ENCODE results near the gene DENND1B. TPM values are rescaled to one million over a fixed set of nuclear protein-coding genes. Genes with fewer than 3 reads are reported as not detected.

The DENND1B gene
- polyA plus RNA-seq, 1 donor from 2014 or later = 12.4 TPM

- Histone ChIP-seq H4K20me1 (ENCODE audit: insufficient read depth) (no peaks in the 10 kb centered on the region), H2AFZ (ENCODE audit: low read depth, low read length) (no peak overlapping the region), H3K79me2 (replicated peaks; ENCODE audit: insufficient read depth, low read length) (no peaks in the 10 kb centered on the region), H3K27ac (ENCODE audit: low read length) (no peak overlapping the region), H3K9ac (ENCODE audit: low read length) (no peak overlapping the region), H3K4me3 (ENCODE audit: low read length) (no peak overlapping the region), H3K9me3 (ENCODE audit: low read length) (no peaks in the 10 kb centered on the region), H3F3A (ENCODE audit: insufficient read depth, low read length, poor library complexity, severe bottlenecking) (no peaks in the 10 kb centered on the region), H3K36me3 (ENCODE audit: insufficient read depth, low read length) (no peaks in the 10 kb centered on the region), H3K27me3 (ENCODE audit: insufficient read depth, low read depth, low read length) (no peaks in the 10 kb centered on the region), H3K4me2 (ENCODE audit: low read length) (no peak overlapping the region), H3K9me2 (ENCODE audit: insufficient read depth, low read length) (no peaks in the 10 kb centered on the region)
- no peak for TF ChIP-seq EP300 (conservative IDR thresholded peaks at IDR 0.05; ENCODE audit: poor library complexity, severe bottlenecking)
- no peak for TF ChIP-seq MXI1 (conservative IDR thresholded peaks at IDR 0.05; ENCODE audit: poor library complexity, severe bottlenecking)
- TF ChIP-seq POLR2AphosphoS5 (IDR thresholded peaks at IDR 0.05) = no peak
- no peak for TF ChIP-seq CTCF (IDR thresholded peaks at IDR 0.05; ENCODE audit: poor library complexity, severe bottlenecking)
- TF ChIP-seq TAF1 (IDR thresholded peaks at IDR 0.05; ENCODE audit: low read depth) = no peak
- no peak for TF ChIP-seq EZH2 (IDR thresholded peaks at IDR 0.05; ENCODE audit: borderline replicate concordance, insufficient read depth, low read length, poor library complexity, severe bottlenecking)
- no peak for TF ChIP-seq RAD21 (conservative IDR thresholded peaks at IDR 0.05)
- TF ChIP-seq REST (IDR thresholded peaks at IDR 0.05; ENCODE audit: borderline replicate concordance) = no peak
- TF ChIP-seq SMC3 (conservative IDR thresholded peaks at IDR 0.05; ENCODE audit: poor library complexity) = no peak
Measured at GRCh38 chr1:197464044-197464443, 311.2 kb downstream of the DENND1B start.

DNA sequence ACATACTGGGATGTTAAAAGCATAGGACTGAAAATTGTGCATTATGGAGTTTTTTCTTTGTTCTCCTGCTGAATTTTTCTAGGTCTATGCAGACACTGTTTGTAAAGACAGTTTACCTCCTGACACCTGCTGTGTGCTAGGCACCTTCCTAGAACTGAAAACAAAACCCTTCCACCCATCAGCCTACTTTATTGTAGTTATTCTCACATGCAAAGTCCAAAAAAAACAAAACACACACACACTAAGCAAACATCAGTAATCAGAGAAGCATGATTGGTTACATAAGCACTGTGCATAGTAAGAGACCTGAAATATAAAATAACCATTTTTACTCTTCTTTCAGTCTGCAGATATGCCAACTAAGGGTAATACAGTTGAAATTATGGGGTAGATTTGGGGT is 312.1 kb downstream of the DENND1B start:
- no peak overlapping the region for H2AFZ ChIP-seq (ENCODE audit: low read depth, low read length)
- H3K4me2 ChIP-seq (ENCODE audit: low read length) = no peak overlapping the region
- no peak overlapping the region for H3K4me3 ChIP-seq (ENCODE audit: low read length)
- H3K9ac ChIP-seq (ENCODE audit: low read length) = no peak overlapping the region
- no peaks in the 10 kb centered on the region for H3K9me2 ChIP-seq (ENCODE audit: insufficient read depth, low read length)
- no peak for TF ChIP-seq TAF1 (IDR thresholded peaks at IDR 0.05; ENCODE audit: low read depth)
- no peak for TF ChIP-seq SMC3 (conservative IDR thresholded peaks at IDR 0.05; ENCODE audit: poor library complexity)
- TF ChIP-seq EZH2 (IDR thresholded peaks at IDR 0.05; ENCODE audit: borderline replicate concordance, insufficient read depth, low read length, poor library complexity, severe bottlenecking) = no peak
- TF ChIP-seq EP300 (conservative IDR thresholded peaks at IDR 0.05; ENCODE audit: poor library complexity, severe bottlenecking) = no peak
- TF ChIP-seq MXI1 (conservative IDR thresholded peaks at IDR 0.05; ENCODE audit: poor library complexity, severe bottlenecking) = no peak
- no peak for TF ChIP-seq REST (IDR thresholded peaks at IDR 0.05; ENCODE audit: borderline replicate concordance)
- no peak for TF ChIP-seq CTCF (IDR thresholded peaks at IDR 0.05; ENCODE audit: poor library complexity, severe bottlenecking)
- no peak for TF ChIP-seq RAD21 (conservative IDR thresholded peaks at IDR 0.05)
- TF ChIP-seq POLR2AphosphoS5 (IDR thresholded peaks at IDR 0.05) = no peak
- no peaks in the 10 kb centered on the region for H3F3A ChIP-seq (ENCODE audit: insufficient read depth, low read length, poor library complexity, severe bottlenecking)
- no peaks in the 10 kb centered on the region for H3K36me3 ChIP-seq (ENCODE audit: insufficient read depth, low read length)
- H4K20me1 ChIP-seq (ENCODE audit: insufficient read depth) = no peaks in the 10 kb centered on the region
- H3K27ac ChIP-seq (ENCODE audit: low read length) = no peak overlapping the region
- no peaks in the 10 kb centered on the region for H3K79me2 ChIP-seq (replicated peaks; ENCODE audit: insufficient read depth, low read length)
- H3K9me3 ChIP-seq (ENCODE audit: low read length) = no peaks in the 10 kb centered on the region
- H3K27me3 ChIP-seq (ENCODE audit: insufficient read depth, low read depth, low read length) = no peaks in the 10 kb centered on the region

Measured in neural cell (in vitro differentiated cells).